Umbilical cord (tissue), 2 donors: ENCODE data around the gene FUT8. TPM values are rescaled to one million over a fixed set of nuclear protein-coding genes. Genes with fewer than 3 reads are reported as not detected.
A peak's percentile ranks its signal among the peaks of the same experiment; 100 is the strongest.

Source experiments
- DNase-seq: peaks from one replicate; pipeline ENCODE4 v3.0.0-alpha.2; 2015; ENCODE audit warnings: low spot score
- total RNA-seq: library from RNA; depleted of rRNA; stranded (reverse); fragments of >200 nt; gene quantifications from one replicate; pipeline ENCODE4 v1.2.3, GENCODE V29; 2014; ENCODE audit warnings: low replicate concordance; ENCODE audit not compliant: insufficient read depth

FUT8 gene
- total RNA-seq, 1 donor from 2014 or later: 28.6 TPM

DNA sequence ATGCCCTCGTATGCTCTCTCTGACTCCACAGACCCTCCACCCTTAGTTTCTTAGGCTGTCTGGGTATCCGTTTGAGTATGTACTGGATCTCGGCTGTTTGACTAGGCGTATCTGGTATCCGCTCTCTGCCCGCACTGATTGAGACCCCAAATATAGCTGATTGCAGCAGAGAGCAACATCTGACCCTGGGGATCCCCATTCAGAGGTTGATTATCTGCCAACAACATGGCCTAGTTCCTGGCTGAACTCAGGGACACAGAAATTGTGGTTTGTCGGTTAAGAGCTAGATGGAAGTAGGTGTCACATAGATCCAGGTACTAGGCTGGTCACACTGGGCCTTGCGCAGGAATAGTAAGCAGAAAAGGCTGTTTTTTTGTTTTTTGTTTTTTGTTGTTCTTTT is 359.9 kb downstream of the FUT8 start:
- no peak for DNase-seq

DNA sequence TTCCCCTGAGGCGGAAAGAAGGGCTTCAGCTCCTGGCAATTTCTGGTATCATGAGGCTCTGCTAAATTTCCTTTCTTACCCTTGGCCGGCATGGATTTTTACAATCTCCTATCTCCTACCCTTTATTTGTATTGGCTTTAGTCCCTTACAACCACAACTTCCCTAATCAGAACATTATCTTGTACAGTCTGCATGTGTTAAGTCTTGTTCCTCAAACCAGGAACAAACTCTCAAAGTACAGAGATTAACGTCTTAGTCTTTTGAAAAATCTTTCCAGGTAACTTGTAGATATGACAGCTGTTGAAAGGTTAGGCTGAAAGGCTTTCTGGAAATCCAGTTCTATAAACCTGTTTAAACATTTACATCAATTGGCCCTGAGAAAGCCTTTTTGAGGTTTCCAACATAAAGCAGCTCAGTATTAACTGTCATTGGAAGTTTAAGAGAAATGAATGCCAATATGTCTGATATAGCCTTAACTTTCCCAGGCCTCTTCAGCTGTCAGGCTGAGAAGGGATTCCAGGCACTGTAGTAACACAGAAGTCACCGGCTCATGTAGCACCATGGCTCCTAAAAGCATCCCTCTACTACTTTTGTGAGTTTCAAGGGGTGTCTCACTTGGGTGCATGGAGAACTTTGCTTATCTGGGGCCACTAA is 360.5 kb downstream of the FUT8 start:
- peak; percentile 38 for DNase-seq

DNA sequence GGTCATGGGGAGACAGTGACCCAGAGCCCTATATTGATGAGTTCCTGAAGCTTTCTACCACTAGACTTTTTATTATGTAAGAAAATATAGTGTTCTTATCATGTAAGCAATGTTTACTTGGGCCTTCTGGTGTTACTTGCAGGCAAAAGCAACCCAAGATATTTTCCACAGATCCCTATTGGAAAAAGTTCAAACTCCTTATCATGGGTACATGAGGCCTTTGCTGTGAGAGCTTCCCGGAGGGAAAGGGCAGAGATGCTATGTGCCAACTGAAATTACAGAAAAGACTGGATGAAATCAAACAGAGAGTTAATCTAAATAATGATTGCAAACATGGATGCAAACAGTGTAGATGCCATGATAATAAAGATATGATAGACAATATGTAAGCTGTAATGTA is 361.5 kb downstream of the FUT8 start:
- peak; percentile 27 for DNase-seq

DNA sequence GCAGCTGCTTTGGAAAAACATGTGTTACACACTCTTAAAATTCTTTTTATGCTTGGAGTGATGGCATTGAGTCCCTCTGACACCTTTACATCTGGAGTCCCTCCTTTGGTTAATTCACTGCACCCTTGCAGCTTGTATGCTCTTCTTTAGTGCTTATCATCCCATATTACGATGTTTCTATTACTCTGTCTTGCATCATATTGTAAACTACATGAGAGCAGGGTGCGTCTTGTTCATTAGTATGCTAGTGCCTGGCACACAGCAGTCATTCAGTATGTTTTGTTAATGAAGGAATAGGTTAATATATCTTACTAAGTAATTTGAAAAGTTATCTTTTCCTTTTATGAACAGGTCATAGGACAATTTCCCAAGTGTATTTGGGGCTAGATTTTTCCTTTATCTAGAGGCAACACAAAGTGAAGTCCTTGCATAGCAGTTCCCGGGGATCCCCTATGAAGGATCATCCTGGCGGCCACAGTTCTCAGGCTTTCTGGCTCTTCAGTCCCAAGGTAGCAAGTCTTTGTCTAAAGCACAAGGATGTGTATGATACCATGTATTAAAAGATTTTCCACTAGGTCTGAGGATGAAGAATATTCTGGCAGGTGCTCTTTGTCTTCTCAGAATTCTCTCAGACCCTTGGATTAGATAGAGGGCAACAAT is 363.8 kb downstream of the FUT8 start:
- DNase-seq: no peak

DNA sequence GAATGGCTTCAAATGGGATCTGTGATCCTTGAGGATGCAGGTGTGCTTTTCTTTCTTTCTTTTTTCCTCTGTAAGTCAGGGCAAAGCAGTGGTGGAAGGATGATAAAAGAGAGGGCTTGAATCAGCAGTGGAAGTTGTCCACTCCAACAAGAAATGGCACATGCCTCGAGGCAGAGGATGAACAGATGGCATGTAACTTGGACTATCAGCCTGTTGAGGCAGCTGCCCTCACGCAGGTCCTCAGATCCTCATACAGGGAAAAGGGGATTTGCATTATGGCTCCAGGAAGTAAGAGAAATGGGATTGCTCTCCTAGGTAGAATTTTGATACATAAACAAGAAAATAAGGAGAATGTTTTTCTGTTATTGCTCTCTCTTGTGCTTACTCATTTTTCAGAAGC is 368.0 kb downstream of the FUT8 start:
- DNase-seq: no peak

DNA sequence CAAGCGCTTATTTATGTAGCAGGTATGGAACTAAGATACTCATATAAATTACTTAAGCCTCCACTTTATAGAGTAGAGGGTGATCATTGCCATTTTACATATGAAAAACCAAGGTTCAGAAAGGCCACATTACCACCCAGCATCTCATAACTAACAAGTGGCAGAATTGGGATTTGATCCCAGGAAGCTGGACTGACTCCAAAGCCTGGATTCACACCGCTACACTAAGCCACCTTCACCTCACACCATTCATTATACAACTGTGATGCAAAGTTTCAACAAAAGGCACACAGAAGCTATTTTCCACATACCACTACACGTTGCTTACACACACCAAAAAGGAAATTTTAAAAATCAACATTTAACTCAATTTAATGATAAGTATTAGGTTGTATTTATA is 370.6 kb downstream of the FUT8 start:
- no peak for DNase-seq

DNA sequence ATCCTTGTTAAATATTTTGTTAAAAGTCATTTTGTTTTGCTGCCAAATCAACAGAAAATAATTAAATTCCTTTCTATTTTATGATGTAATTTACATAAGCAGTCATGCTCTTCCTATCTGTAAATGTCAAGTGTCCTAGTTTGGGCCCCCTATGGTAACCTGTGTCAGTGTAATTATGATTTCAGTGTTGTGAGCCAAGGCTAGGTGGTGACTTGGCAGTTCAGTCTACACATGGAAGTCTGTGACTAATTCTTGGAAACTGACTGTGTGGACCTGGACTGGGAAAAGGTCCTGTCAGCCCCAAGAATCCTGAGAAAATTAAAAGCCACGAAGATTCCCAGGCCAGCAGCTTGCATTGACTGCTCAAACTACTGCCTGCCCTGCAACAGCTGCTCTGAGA is 371.0 kb downstream of the FUT8 start:
- DNase-seq: no peak

DNA sequence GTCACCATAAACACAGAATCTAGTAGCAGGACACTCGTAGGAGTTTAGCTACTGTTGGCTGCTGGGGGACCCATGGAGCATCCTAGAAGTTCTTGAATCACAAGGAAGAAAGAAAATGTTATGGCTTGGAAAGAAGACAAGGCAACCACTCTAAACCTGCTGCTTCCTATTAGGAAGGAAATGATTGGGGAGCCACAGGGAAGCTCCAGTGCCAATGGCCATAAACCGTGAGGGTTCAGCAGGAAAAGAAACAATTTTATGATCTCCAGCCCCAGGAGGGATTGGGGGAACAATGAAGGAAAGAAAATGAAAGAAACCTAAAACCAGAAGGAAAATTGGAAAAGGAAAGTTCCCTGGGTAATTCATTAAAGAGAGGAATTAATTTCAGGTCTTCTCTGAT is 372.0 kb downstream of the FUT8 start:
- DNase-seq: no peak

DNA sequence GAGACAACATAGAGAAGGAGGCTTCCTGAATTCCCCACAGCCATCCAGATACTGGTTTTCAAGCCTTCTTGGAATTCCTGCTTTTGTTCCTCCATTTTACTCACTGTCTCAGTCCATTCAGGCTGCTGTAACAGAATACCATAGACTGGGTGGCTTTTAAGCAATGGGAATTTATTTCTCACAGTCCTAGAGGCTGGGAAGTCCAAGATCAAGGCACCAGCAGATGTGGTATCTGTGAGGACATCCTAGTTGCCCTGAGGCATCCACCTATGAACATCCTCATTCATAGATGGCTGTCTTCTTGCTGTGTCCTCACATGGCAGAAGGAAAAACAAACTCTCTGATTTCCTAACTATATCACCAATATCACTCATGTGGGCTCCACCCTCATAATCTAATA is 374.9 kb downstream of the FUT8 start:
- DNase-seq: no peak

DNA sequence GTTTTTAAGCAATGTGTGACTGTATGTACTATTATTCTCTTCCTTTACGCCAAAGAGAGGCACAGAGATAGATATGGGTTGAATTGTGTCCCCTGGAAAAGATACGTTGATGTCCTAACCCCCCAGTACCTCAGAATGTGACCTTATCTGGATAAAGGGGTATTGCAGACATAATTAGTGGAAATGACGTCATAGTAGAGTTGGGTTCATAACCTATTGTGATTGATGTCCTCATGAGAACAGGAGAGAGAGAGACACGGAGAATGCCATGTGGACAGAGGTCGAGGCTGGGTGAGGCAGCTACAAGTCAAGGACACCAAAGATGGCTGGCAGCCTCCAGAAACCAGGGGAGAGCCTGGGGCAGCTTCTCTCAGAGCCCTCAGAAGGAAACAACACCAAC is 376.3 kb downstream of the FUT8 start:
- no peak for DNase-seq

DNA sequence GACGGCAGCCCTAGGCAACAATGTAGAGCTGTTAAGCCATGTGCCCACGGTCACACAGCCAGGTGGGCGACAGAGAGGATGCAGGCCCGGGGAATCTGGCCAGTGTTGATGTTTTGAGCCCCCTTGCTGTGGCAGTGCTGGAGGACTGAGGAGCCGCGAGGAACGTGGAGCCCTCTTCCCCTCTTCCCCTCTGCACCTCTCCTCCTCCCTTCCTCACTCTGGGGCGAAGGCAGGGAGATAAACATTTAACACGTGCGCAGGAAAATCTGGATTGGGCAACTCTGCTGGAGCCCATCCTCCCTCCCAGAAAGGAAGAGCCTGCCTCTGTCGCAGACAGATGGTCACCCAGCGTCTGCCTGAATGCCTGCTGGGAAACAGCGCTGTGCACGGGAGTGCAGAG is 376.8 kb downstream of the FUT8 start:
- no peak for DNase-seq

DNA sequence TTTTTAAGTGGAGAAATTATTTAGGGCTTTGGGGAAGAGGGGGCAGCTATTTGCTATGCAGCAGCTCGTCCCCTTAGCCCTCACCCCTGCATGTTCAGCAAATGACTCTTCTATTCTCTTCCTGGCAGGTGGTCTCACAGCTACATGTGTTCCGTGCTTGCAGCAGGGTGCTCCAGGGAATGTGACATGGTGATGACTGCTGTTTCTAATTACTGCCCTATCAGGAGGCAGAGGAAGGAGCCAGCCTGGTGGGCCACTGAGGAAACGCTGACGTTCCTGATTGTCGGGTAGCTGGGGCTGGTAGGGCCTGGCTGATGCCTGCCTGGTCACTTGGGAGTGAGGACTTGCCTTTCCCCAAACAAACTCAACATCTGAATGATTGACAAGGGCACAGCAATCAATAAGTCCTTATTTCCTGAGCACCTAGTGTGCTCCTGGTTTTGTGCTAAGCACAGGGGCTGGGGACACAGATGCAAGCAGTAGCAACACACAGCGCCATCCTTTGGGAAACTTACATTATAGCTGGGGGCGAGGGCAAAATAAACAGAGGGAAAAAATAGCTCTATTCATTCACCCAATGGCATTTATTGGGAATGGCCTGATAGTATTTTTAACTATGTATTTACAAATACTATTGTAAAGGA is 377.8 kb downstream of the FUT8 start:
- DNase-seq: no peak

DNA sequence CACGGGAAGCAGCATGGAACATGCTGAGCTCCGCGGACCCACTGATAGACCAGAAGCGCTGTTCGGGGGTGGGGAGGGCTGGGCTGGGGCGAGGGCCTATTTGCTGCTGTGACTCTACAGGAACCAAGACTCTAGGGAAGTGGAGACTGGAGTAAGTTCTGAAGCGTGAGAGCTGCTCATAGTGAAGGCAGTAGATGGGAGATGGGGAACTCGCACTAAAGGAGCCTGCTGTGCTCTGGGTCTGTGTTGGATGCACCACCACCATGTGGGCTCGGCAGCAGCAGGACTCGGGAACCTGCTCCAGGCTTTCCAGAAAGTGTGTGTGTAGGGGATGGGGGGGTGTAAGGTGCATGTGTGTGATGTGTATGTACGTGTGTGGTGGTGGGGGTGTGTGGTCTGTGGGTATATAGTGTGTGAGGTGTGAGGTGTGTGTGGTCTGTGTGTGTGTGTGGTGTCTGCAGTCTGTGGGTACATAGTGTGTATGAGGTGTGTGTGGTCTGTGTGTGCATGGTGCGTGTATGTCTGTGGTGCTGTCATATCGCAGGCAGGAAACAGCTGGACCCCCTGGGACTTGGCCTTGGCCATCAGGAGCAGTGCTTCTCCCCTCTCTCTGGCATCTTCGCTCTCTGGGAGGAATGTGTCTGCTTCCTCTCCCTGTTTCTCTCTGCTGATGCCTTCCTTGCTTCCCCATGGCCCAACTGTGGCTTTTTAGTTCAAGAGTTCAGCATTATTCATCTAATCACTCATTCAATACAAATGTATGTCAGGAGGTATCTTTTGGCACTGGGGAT is 378.9 kb downstream of the FUT8 start:
- no peak for DNase-seq

DNA sequence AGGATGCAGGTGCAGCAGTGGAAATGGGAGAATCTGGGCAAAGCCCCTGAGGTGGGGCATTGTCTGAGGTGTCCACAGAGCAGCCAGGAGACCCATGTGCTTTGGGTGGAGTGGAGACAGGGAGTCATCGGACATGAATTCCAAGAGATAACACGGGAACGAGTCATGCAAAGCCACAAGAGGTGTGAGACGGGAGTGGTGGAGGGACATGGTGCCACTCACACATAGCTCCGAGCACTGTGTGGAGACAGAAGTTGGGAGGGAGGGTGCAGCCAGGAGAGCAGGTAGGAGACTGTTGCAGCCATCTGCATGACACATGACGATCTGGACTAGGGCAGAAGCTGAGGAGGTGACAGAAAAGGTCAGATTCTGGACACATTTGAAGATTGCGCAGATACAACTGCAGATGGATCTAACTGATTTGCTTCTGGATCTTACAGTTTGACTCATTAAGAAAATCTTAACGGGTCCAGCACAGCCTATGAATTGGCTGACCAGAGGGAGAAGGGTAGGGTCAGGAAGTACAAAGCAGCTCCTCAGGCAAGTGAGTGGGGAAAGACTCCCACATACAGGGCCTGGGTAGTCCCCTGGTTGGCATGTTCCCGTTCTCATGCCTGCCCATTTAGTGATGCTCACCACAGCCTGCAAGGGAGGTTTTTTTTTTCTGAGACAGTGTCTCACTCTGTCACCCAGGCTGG is 379.8 kb downstream of the FUT8 start:
- DNase-seq: no peak
